OCI-LY1 (cell line): ENCODE data around the gene TTC21A.

Experiments
- CTCF ChIP-seq: fragments of 200-600 bp; sonication (generic), shearing (Covaris generic); IDR thresholded peaks from 2 replicates; pipeline ENCODE4 v1.5.1; 2017; ENCODE audit warnings: mild to moderate bottlenecking, antibody characterized with exemption, low read length, moderate library complexity, mixed read lengths
- EZH2 ChIP-seq: fragments of 200-600 bp; sonication (generic), shearing (Covaris generic); IDR thresholded peaks from 2 replicates; pipeline ENCODE4 v1.8.0; 2017; ENCODE audit warnings: borderline replicate concordance, mixed run types, mild to moderate bottlenecking, antibody characterized with exemption, low read length, moderate library complexity, mixed read lengths

GRCh38 chr3:39144095-39144747, 36.7 kb downstream of the TTC21A start:
- TF ChIP-seq CTCF (no peak), EZH2 (no peak)
